ENCODE measurements around the gene HSDL1.

Gene HSDL1

DNA sequence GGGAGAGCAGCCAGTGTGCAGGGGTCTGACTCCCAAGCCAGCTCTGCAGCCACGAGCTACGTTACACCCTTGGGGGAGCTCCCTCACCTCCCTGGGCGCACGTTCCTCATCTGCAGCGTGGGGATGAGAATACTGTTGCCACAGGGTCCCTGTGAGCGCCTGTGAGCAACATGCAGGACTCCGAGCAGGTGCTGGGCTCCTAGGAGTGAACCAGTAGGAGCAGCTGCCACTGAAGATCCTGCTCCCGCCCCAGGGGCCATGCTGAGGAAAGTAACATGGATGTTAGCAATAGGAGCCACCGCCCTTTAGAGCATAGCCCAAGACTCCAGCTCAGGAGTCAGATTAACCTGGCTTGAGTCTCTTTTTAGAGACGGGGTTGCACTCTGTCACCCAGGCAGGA, 16.1 kb upstream of the HSDL1 start:
- TF ChIP-seq, protein P1, sequence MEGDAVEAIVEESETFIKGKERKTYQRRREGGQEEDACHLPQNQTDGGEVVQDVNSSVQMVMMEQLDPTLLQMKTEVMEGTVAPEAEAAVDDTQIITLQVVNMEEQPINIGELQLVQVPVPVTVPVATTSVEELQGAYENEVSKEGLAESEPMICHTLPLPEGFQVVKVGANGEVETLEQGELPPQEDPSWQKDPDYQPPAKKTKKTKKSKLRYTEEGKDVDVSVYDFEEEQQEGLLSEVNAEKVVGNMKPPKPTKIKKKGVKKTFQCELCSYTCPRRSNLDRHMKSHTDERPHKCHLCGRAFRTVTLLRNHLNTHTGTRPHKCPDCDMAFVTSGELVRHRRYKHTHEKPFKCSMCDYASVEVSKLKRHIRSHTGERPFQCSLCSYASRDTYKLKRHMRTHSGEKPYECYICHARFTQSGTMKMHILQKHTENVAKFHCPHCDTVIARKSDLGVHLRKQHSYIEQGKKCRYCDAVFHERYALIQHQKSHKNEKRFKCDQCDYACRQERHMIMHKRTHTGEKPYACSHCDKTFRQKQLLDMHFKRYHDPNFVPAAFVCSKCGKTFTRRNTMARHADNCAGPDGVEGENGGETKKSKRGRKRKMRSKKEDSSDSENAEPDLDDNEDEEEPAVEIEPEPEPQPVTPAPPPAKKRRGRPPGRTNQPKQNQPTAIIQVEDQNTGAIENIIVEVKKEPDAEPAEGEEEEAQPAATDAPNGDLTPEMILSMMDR (IDR thresholded peaks at IDR 0.05; ENCODE audit: low read depth, low read length): no peak
- H3K4me3 ChIP-seq (ENCODE audit: low read depth, low read length): no peak overlapping the region

DNA sequence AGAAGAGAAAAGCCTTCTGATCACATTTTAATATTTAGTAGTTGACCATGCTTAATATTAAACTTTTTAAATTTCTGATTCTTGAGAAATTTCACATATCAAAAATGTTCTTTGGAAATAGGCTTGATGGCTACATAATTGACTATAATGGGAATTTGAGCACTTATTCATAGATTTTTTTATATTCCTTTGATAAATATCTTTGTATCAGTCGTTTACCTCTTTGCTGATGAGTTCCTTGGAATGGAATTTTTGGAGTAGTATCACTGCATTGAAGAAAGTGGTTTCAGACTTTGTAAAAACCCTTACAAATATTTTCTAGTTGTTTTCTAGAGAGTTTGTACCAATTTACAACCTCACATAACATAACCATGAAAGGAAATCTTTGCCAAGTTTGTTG, 14.8 kb upstream of the HSDL1 start:
- H3K4me3 ChIP-seq (ENCODE audit: low read depth, low read length): no peak overlapping the region
- TF ChIP-seq, protein P1 (IDR thresholded peaks at IDR 0.05; ENCODE audit: low read depth, low read length): no peak

GRCh38 chr16:84159007-84159406, 14.0 kb upstream of the HSDL1 start:
- TF ChIP-seq, protein P1 (IDR thresholded peaks at IDR 0.05; ENCODE audit: low read depth, low read length): no peak

DNA sequence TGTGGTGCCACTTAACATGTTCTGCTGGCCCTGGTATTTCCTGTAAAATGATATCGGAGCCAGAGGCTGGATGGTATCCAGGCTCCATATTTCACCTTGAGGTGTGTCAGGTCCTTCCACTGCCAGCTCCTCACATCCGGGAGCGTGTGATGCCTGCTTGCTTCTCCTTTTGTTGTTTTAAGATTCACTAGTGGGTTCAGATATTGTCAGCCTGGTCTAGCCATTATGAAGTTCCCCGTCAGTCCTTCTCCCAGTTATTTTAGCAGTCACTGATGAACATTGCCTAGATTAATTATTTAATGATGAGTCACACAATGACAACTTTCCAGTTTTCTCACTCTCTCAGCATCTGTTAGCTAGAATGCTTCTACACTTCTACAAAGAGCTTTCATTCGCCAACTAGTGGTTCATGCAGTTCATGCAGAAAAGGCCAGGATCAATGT, 11.4 kb upstream of the HSDL1 start:
- TF ChIP-seq, protein P1 (IDR thresholded peaks at IDR 0.05; ENCODE audit: low read depth, low read length): no peak
- H3K4me3 ChIP-seq (ENCODE audit: low read depth, low read length): no peak overlapping the region

More at GRCh38 chr16:84159007-84159406, 14.0 kb upstream of the HSDL1 start:
- H3K4me3 ChIP-seq (ENCODE audit: low read depth, low read length): no peak overlapping the region

DNA sequence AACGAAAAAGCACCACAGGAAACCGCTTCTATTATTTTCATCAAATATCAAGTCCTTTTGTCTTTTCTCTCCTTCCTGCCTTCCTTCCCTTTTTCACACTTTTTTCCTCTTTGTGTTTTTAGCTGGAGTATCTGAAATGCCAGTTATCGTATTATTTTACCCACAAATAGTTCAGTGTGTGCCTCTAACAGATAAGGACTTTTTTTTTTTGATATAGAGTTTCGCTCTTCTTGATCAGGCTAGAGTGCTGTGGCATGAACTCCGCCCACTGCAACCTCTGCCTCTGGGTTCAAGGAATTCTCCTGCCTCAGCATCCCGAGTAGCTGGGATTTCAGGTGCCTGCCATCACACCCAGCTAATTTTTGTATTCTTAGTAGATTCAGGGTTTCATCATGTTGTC, 10.8 kb upstream of the HSDL1 start:
- TF ChIP-seq, protein P1 (IDR thresholded peaks at IDR 0.05; ENCODE audit: low read depth, low read length): no peak
- H3K4me3 ChIP-seq (ENCODE audit: low read depth, low read length): no peak overlapping the region

- TF ChIP-seq, protein P1 (IDR thresholded peaks at IDR 0.05; ENCODE audit: low read depth, low read length): no peak
- no peak overlapping the region for H3K4me3 ChIP-seq (ENCODE audit: low read depth, low read length)
These were observed 10.2 kb upstream of the HSDL1 start for GRCh38 chr16:84155226-84155625.

DNA sequence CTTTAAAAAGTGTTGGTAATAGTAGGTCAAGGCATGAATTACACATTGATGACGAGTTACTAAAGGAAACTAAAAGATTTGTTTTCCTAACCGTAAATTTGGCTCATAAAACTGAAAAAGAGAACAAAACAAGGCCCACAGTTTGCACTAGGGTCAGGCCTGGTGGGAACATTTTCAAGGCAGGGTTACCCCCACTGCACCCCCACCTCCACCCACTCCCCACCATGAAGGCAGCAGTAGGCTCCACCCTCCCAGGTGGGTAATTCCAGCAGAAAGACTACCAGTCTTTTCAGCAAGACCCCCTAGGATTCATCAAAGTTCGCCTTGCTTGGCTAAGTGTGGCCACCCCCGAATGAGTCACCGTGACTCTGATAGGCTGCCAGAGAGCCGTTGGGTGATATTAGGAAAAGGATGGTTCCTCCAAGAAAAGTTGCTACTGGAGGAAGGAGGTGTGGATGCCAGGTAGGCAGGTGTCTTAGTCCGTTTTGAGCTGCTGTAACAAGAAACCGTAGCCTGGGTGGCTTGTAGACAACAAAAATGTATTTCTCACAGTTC, 8.8 kb upstream of the HSDL1 start:
- TF ChIP-seq, protein P1 (IDR thresholded peaks at IDR 0.05; ENCODE audit: low read depth, low read length): no peak

More for the DNA sequence above, 8.8 kb upstream of the HSDL1 start:
- H3K4me3 ChIP-seq (ENCODE audit: low read depth, low read length): no peak overlapping the region
